Trophoblast cell (in vitro differentiated cells and primary cell): Measurements from ENCODE around the gene C20orf202.
"Not testable (repeated sequence)": the region's sequence is repeated elsewhere in the genome, so short reads cannot be mapped to it uniquely, and the experiment has no call there.

ENCODE experiments used
- DNase-seq, 2 donors: peaks; one replicate each; pipeline ENCODE4 v3.0.0-alpha.2; 2016
- H2AFZ ChIP-seq: 2 replicates; pipeline ENCODE4 v1.6.1; 2013; ENCODE audit warnings: low read length, moderate library complexity, mild to moderate bottlenecking; ENCODE audit not compliant: insufficient read depth, poor library complexity
- H2AK5ac ChIP-seq: 2 replicates; pipeline ENCODE4 v1.6.1; 2013; ENCODE audit warnings: mild to moderate bottlenecking, low read length
- H2BK120ac ChIP-seq: 2 replicates; pipeline ENCODE4 v1.6.1; 2013; ENCODE audit warnings: low read length, mild to moderate bottlenecking, moderate library complexity; ENCODE audit not compliant: insufficient read depth, poor library complexity
- H2BK12ac ChIP-seq: 2 replicates; pipeline ENCODE4 v1.6.1; 2013; ENCODE audit warnings: mild to moderate bottlenecking, low read length, moderate library complexity
- H2BK5ac ChIP-seq: 2 replicates; pipeline ENCODE4 v1.6.1; 2013; ENCODE audit warnings: low read length, low read depth, moderate library complexity, mild to moderate bottlenecking; ENCODE audit not compliant: poor library complexity
- H3K14ac ChIP-seq: 2 replicates; pipeline ENCODE4 v1.6.1; 2013; ENCODE audit warnings: mild to moderate bottlenecking, low read length
- H3K18ac ChIP-seq: 2 replicates; pipeline ENCODE4 v1.6.1; 2013; ENCODE audit warnings: mild to moderate bottlenecking, low read length
- H3K23ac ChIP-seq: 2 replicates; pipeline ENCODE4 v1.6.1; 2013; ENCODE audit warnings: low read length
- H3K27ac ChIP-seq: 2 replicates; pipeline ENCODE4 v1.5.1; 2013; ENCODE audit warnings: low read depth, mild to moderate bottlenecking, inconsistent platforms, low read length, moderate library complexity
- H3K27me3 ChIP-seq: 2 replicates; pipeline ENCODE4 v1.6.1; 2013; ENCODE audit warnings: inconsistent platforms, mild to moderate bottlenecking, low read length, moderate library complexity; ENCODE audit not compliant: insufficient read depth
- H3K36me3 ChIP-seq, 2 experiments: 1 replicate in 1 of 2; 2 replicates in 1 of 2; pipeline ENCODE4 v1.6.1; 2013; ENCODE audit warnings: low read length in 2 of 2, mild to moderate bottlenecking in 2 of 2, moderate library complexity in 1 of 2; ENCODE audit not compliant: insufficient read depth in 2 of 2, control insufficient read depth in 1 of 2
- H3K4ac ChIP-seq: 2 replicates; pipeline ENCODE4 v1.6.1; 2013; ENCODE audit warnings: low read depth, mild to moderate bottlenecking, low read length, moderate library complexity
- H3K4me1 ChIP-seq, 2 experiments: 1 replicate in 1 of 2; 2 replicates in 1 of 2; pipeline ENCODE4 v1.6.1; 2013; ENCODE audit warnings: low read length in 2 of 2, mild to moderate bottlenecking in 2 of 2, moderate library complexity in 1 of 2; ENCODE audit not compliant: insufficient read depth in 2 of 2, control insufficient read depth in 1 of 2
- H3K4me2 ChIP-seq: 2 replicates; pipeline ENCODE4 v1.6.1; 2013; ENCODE audit warnings: inconsistent platforms, mild to moderate bottlenecking, low read length, moderate library complexity
- H3K4me3 ChIP-seq: 2 replicates; pipeline ENCODE4 v1.5.1; 2013; ENCODE audit warnings: mild to moderate bottlenecking, low read depth, low read length, inconsistent platforms
- H3K79me1 ChIP-seq: one replicate; pipeline ENCODE4 v1.6.1; 2013; ENCODE audit warnings: low read length
- H3K79me2 ChIP-seq: 2 replicates; pipeline ENCODE4 v1.6.1; 2013; ENCODE audit warnings: low read length, mild to moderate bottlenecking; ENCODE audit not compliant: control insufficient read depth, insufficient read depth, poor library complexity
- H3K9ac ChIP-seq: 2 replicates; pipeline ENCODE4 v1.6.1; 2013; ENCODE audit warnings: mild to moderate bottlenecking, low read length
- H3K9me3 ChIP-seq: 2 replicates; pipeline ENCODE4 v1.6.1; 2013; ENCODE audit warnings: low read depth, mild to moderate bottlenecking, control low read depth, inconsistent platforms, low read length; ENCODE audit not compliant: insufficient read depth
- H4K12ac ChIP-seq: 2 replicates; pipeline ENCODE4 v1.6.1; 2013; ENCODE audit warnings: low read depth, mild to moderate bottlenecking, low read length, moderate library complexity
- H4K8ac ChIP-seq: 2 replicates; pipeline ENCODE4 v1.6.1; 2013; ENCODE audit warnings: low read depth, mild to moderate bottlenecking, low read length, moderate library complexity
- H4K91ac ChIP-seq: one replicate; pipeline ENCODE4 v1.6.1; 2013; ENCODE audit warnings: low read depth, mild to moderate bottlenecking, low read length, moderate library complexity
- WGBS: extraction: QIAGEN DNeasy Blood & Tissue Kit; methylation state at CpG from one replicate; pipeline ENCODE4 v1.1.7; 2013; ENCODE audit warnings: missing lambda C conversion rate; ENCODE audit not compliant: insufficient read length, insufficient coverage; ENCODE audit errors: extremely low coverage; 5-methylcytosine and 5-hydroxymethylcytosine counted together

Gene C20orf202

DNA sequence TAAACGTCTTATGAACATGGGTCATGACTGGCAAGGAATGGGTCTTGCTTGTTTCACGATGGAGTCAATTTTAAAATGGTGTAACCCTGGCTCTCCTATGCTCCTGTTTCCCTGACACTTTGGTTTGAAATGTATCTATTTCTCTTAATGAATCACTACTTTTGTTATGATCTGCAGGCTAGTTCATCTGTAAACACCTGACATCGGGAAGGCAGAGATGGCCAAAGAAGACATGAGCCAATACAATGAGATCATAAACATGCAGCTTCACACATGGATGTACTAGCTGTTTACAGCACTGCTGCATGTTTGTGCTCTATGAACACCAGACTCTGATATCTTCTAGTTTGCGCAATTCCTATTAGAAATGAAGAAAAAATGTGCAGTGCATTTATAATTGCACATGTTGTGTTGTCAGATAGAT is 11.6 kb downstream of the C20orf202 start:
- Histone ChIP-seq H2BK5ac (no peak overlapping the region), H3K4me1 (peaks cover 0 to 2% of the 10 kb centered on the region in 2 experiments)
- no peak for DNase-seq

DNA sequence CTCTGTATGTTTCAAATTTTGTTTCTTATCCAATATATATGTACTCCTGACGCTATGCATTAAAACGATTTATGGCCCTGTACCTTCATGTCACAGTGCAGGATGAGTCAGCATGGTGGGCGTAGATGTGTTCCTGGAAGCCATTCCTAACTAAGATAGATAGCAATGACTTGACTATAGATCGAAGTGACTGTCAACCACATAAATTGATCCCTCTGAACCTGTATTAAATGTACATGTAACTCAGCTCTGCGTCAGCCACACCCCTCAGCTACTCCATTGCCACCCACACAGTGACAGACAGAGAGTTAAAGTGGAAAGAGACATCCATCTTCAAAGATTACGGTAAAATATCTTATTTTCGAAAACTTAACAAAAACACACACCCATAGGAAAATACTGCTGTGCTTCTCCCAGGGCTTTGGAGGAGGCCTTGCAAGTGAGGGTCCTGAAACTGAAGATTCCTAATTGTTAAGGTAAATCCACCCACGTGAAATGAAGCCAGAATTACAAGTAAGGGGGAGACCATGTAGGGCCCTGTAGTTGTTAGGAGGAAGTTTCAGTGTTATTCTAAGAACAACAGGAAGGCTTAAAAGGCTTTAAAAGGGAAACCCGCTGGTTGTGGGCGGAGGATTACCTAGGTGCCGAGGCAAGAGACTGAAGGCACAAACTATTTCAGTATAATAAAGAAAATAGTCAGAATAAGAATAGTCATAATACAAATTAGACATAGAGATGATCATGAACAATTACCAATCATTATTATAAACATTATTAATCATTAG is 12.3 kb downstream of the C20orf202 start:
- H2BK12ac ChIP-seq: no peak overlapping the region
- H3K36me3 ChIP-seq: no peaks in the 10 kb centered on the region
- no peak for DNase-seq
- no peak overlapping the region for H3K14ac ChIP-seq
- WGBS: no CpG with 5 or more reads among the region's 11 CpGs
- no peak overlapping the region for H3K23ac ChIP-seq
- H2AFZ ChIP-seq: no peak overlapping the region
- H4K91ac ChIP-seq: no peak overlapping the region
- H2BK120ac ChIP-seq: no peak overlapping the region
- H3K4me1 ChIP-seq: peaks cover 0 to 2% of the 10 kb centered on the region in 2 experiments
- H3K9ac ChIP-seq: no peak overlapping the region
- H4K8ac ChIP-seq: no peak overlapping the region
- H3K27ac ChIP-seq: no peak overlapping the region
- H3K9me3 ChIP-seq: no peaks in the 10 kb centered on the region
- no peak overlapping the region for H4K12ac ChIP-seq
- no peak overlapping the region for H2BK5ac ChIP-seq
- no peak overlapping the region for H3K4me2 ChIP-seq
- no peaks in the 10 kb centered on the region for H3K27me3 ChIP-seq
- H3K79me1 ChIP-seq: no peaks in the 10 kb centered on the region
- H3K18ac ChIP-seq: no peak overlapping the region
- no peak overlapping the region for H2AK5ac ChIP-seq
- no peaks in the 10 kb centered on the region for H3K79me2 ChIP-seq
- H3K4ac ChIP-seq: no peak overlapping the region
- H3K4me3 ChIP-seq: no peak overlapping the region

More for the DNA sequence above, 11.6 kb downstream of the C20orf202 start:
- Histone ChIP-seq H2BK12ac (no peak overlapping the region), H2AFZ (no peak overlapping the region), H3K4ac (no peak overlapping the region), H2BK120ac (no peak overlapping the region), H4K91ac (no peak overlapping the region), H3K27ac (no peak overlapping the region), H3K14ac (no peak overlapping the region), H3K79me1 (no peaks in the 10 kb centered on the region), H3K9me3 (no peaks in the 10 kb centered on the region), H3K36me3 (no peaks in the 10 kb centered on the region), H3K4me2 (no peak overlapping the region), H3K9ac (no peak overlapping the region), H3K79me2 (no peaks in the 10 kb centered on the region), H2AK5ac (no peak overlapping the region), H3K23ac (no peak overlapping the region), H4K12ac (no peak overlapping the region), H3K18ac (no peak overlapping the region), H3K27me3 (no peaks in the 10 kb centered on the region), H4K8ac (no peak overlapping the region), H3K4me3 (no peak overlapping the region)
- no CpG with 5 or more reads among the region's 4 CpGs for WGBS

DNA sequence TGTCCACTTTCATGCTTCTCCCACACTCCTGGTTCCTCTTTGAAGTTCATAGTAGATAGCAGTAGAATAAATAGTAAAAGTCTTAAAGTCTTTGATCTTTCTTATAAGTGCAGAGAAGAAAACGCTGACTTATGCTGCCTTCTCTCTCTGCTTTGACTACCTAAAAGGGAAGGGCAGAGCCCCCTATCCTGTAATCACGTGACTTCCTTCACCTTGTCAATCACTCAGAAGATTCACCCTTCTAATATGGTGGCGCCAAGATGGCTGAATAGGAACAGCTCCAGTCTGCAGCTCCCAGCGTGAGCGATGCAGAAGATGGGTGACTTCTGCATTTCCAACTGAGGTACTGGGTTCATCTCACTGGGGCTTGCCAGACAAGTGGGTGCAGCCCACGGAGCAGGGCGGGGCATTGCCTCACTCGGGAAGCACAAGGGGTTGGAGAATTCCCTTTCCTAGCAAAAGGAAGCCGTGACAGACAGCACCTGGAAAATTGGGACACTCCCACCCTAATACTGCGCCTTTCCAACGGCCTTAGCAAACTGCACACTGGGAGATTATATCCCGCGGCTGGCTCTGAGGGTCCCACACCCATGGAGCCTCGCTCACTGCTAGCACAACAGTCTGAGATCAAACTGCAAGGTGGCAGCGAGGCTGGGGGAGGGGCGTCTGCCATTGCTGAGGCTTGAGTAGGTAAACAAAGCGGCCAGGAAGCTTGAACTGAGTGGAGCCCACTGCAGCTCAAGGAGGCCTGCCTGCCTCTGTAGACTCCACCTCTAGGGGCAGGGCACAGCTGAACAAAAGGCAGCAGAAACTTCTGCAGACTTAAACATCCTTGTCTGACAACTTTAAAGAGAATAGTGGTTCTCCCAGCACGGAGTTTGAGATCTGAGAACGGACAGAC is 13.5 kb downstream of the C20orf202 start:
- not testable (repeated sequence) for H2BK120ac ChIP-seq, H3K4me3 ChIP-seq, H2AFZ ChIP-seq, H2BK12ac ChIP-seq, H3K36me3 ChIP-seq, H2BK5ac ChIP-seq, H3K14ac ChIP-seq, H3K79me1 ChIP-seq, DNase-seq, H3K9ac ChIP-seq, H3K27ac ChIP-seq, H3K27me3 ChIP-seq, H3K18ac ChIP-seq, H3K4me2 ChIP-seq, H4K12ac ChIP-seq, H3K9me3 ChIP-seq, H3K4ac ChIP-seq, H4K8ac ChIP-seq, H2AK5ac ChIP-seq, H3K23ac ChIP-seq, H4K91ac ChIP-seq, H3K79me2 ChIP-seq, H3K4me1 ChIP-seq
- WGBS: no CpG with 5 or more reads among the region's 19 CpGs

DNA sequence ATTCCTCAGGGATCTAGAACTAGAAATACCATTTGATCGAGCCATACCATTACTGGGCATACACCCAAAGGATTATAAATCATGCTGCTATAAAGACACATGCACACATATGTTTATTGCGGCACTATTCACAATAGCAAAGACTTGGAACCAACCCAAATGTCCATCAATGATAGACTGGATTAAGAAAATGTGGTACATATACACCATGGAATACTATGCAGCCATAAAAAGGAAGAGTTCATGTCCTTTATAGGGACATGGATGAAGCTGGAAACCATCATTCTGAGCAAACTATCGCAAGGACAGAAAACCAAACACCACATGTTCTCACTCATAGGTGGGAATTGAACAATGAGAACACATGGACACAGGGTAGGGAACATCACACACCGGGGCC is 19.5 kb downstream of the C20orf202 start:
- H3K27me3 ChIP-seq, DNase-seq, H2BK120ac ChIP-seq, H3K36me3 ChIP-seq, H3K18ac ChIP-seq, H3K79me2 ChIP-seq, H3K4me1 ChIP-seq, H2AFZ ChIP-seq, H3K4me2 ChIP-seq, H3K14ac ChIP-seq, H4K91ac ChIP-seq, H2AK5ac ChIP-seq, H3K9ac ChIP-seq, H3K79me1 ChIP-seq, H3K27ac ChIP-seq, H3K9me3 ChIP-seq, H2BK5ac ChIP-seq, H3K4me3 ChIP-seq, H3K23ac ChIP-seq, H2BK12ac ChIP-seq, H4K12ac ChIP-seq, H4K8ac ChIP-seq, H3K4ac ChIP-seq: not testable (repeated sequence)
- WGBS: no CpG with 5 or more reads among the region's 4 CpGs
